ENCODE measurements around the gene CDK5.
"Not testable (repeated sequence)": the region's sequence is repeated elsewhere in the genome, so short reads cannot be mapped to it uniquely, and the experiment has no call there.

The CDK5 gene

DNA sequence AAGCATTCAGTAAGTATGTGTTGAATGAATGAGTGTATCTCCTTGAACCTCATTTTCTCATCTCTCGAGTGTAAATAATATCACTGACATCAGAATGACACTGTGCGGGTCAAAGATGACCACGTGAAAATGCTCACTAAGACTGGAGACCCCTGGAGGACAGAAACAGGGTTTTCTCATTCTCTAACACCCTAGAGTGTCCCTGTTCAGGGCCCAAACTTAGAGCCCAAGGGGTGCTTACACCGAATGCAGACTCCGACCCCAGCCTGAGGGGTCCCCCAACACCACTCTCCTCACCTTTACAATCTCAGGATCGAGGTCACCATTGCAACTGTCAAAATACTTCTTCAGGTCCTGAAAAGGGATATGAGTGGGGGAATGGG lies 1.4 kb downstream of the CDK5 start:
- no peak for DNase-seq

GRCh38 chr7:151053751-151054150 lies 3.9 kb downstream of the CDK5 start:
- no peak for DNase-seq

- DNase-seq, result no peak
Observed at GRCh38 chr7:151053096-151053495, 4.6 kb downstream of the CDK5 start.

GRCh38 chr7:151051108-151051507 lies 6.6 kb downstream of the CDK5 start:
- peak; percentile 19 for DNase-seq

GRCh38 chr7:151048911-151049463 lies 8.7 kb downstream of the CDK5 start:
- DNase-seq, result no peak

GRCh38 chr7:151047976-151048815 lies 9.5 kb downstream of the CDK5 start, which contains the start of gene ASIC3:
TSS of gene ASIC3 (plus strand) at chr7:151048531. CDS start at chr7:151048886, 355 bp downstream.
- no peak for DNase-seq

DNA sequence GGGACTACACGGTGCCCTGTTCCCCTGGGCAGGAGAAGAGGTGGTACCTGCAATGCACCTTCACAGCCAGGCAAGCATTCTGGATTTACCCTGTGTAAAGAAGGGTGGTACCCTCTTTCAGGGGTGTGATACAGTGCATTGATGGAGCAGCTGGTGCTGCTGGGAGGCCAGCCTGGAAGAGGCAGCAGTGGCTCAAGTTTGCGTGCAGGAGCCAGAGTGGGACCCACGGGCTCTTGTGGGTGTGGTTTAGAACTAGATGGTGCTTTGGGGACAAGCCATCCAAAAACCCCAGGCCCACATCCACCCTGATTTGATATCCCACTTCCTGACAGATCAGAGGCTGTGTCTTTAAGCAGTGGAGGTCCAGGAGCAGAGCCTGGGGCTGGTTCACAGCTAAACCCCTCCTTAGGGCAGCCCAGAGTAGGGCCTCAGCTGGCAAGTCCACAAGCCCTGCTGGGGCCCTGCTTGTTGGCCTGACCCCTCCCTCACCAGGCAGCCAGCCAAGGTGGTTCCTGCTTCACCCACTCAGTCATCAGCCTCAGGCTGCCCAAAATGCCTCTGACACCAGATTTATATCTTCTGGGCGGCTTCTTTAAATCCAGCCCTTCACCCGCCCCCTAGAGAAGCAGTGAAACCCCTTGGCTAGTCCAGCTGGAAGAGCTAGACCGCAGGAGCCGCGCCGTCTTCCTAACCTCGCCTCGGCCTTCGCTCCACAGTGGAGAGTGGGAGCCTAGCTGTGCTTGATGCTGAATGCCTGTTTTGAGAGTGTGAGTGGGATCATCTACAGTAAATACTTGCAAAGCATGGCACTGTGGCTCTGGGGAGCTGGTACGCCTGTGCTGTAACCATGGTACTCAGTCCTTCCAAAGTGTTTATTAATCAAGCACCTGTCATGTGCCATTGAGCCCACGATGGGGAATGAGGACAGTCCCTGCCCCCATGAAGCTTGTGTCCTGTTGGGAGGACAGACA lies 10.8 kb downstream of the CDK5 start:
- DNase-seq, result no peak

- DNase-seq, result no peak
Observed at GRCh38 chr7:151045967-151046366, 11.7 kb downstream of the CDK5 start.

GRCh38 chr7:151045262-151045661 lies 12.4 kb downstream of the CDK5 start:
- DNase-seq, result no peak

- no peak for DNase-seq
Observed at GRCh38 chr7:151043959-151044358, 13.7 kb downstream of the CDK5 start.

DNA sequence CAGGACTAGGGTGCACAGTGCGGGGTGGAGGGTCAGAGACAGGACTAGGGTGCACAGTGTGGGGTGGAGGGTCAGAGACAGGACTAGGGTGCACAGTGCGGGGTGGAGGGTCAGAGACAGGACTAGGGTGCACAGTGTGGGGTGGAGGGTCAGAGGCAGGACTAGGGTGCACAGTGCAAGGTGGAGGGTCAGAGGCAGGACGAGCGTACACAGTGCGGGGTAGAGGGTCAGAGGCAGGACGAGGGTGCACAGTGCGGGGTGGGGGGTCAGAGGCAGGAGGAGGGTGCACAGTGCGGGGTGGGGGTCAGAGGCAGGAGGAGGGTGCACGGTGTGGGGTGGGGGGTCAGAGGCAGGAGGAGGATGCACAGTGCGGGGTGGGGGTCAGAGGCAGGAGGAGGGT lies 14.2 kb downstream of the CDK5 start:
- DNase-seq, result not testable (repeated sequence)

DNA sequence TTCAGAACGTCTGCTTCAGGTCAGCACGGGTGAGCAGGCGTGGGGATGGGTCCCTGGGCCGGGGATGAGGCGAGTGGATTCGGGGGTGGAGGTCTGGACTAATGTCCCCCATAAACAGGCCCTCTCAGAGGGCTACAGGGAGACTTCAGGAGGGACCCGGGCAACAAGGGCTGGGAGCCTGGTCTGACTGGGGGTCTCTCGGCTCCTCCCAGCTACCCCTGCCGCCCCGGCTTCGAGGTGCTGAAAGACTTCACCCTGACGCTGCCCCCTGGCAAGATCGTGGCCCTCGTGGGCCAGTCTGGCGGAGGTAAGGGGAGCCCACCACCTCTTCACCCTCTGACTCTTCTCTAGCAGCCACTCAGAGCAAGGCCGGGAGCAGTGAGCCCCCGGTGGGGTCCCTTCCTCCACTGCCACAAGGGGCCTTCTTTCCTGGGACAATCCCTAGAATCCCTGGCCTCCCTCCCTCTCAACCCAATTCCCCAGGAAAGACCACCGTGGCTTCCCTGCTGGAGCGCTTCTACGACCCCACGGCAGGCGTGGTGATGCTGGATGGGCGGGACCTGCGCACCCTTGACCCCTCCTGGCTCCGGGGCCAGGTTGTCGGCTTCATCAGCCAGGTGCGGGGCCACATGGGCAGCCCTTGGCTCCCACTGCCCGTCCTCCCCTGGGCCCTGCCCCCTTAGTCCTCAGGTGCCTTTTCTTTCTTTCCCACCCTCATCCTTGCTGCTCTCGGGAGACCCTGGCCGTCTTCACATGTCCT lies 16.9 kb downstream of the CDK5 start:
- DNase-seq, result no peak

GRCh38 chr7:151039850-151040548 lies 17.7 kb downstream of the CDK5 start:
- no peak for DNase-seq

GRCh38 chr7:151038951-151039849 lies 18.5 kb downstream of the CDK5 start:
- DNase-seq, result peak; percentile 46

DNA sequence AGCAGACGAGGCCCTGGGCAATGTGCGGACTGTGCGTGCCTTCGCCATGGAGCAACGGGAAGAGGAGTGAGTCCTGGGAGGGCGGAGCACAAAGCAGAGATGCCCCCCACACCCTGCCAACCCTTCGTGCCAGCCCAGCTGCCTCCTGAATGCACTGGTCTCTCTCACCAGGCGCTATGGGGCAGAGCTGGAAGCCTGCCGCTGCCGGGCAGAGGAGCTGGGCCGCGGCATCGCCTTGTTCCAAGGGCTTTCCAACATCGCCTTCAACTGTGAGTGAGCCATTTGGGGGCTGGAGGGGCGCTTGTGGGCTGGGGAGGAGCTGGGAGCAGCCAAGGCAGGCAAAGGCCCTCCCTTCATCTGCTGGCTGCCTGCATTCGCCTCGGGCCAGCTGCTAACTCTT lies 21.8 kb downstream of the CDK5 start:
- DNase-seq, result no peak

DNA sequence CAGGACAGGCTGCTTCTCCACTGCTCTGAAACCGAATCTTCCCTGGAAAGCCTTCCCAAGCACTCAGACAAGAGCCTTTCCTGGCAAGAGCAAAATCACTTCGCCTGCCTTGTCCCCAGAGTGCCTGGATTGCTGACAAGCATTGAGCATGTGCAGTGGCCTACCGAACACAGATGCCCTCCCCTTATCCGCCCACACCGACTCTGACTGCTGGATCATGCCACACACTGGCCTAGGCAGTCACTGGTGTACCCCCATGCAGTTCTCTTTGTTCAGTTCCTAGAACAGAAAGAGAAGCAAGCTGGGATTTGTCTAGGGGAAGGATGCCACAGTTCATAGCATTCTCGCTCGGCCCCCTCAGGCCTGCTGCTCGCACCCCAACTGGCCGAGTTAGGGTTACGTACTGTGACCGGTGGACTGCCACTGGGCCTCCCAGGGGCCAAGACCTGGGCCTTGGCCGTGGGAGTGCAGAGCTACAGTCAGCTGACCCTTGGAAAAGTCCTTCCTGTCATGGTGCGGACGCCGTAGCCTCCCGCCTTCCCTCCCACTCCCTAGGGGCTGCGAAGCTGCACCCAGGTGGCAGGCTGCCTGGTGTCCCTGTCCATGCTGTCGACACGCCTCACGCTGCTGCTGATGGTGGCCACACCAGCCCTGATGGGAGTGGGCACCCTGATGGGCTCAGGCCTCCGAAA lies 22.5 kb downstream of the CDK5 start:
- no peak for DNase-seq

GRCh38 chr7:151034312-151035025 lies 23.2 kb downstream of the CDK5 start:
- no peak for DNase-seq

GRCh38 chr7:151033864-151034249 lies 23.8 kb downstream of the CDK5 start:
- DNase-seq, result no peak
